Neural cell (in vitro differentiated cells): ENCODE results near the gene SH3GL2. TPM values are rescaled to one million over a fixed set of nuclear protein-coding genes. Genes with fewer than 3 reads are reported as not detected.

Experiments
- H2AFZ ChIP-seq: fragments of 200-600, 300-800 bp; sonication (generic), shearing (Covaris generic); 2 replicates; pipeline ENCODE4 v1.6.0; 2014; ENCODE audit warnings: low read depth, mild to moderate bottlenecking, antibody characterized with exemption, low read length, moderate library complexity
- H3F3A ChIP-seq: fragments of 200-600 bp; shearing (Covaris generic); 2 replicates; pipeline ENCODE4 v1.6.1; 2016; ENCODE audit warnings: mild to moderate bottlenecking, moderate library complexity, mixed read lengths, antibody characterized with exemption, low read length; ENCODE audit not compliant: insufficient read depth, poor library complexity, severe bottlenecking
- H3K27ac ChIP-seq: fragments of 200-600, 300-800 bp; sonication (generic), shearing (Covaris generic); 2 replicates; pipeline ENCODE4 v1.5.1; 2014; ENCODE audit warnings: mild to moderate bottlenecking, low read length, moderate library complexity
- H3K27me3 ChIP-seq: fragments of 300-800, 200-600 bp; sonication (generic), shearing (Covaris generic); 2 replicates; pipeline ENCODE4 v1.6.0; 2014; ENCODE audit warnings: mild to moderate bottlenecking, low read depth, low read length, moderate library complexity; ENCODE audit not compliant: insufficient read depth
- H3K36me3 ChIP-seq: fragments of 300-800, 200-600 bp; sonication (generic), shearing (Covaris generic); 2 replicates; pipeline ENCODE4 v1.5.1; 2014; ENCODE audit warnings: mild to moderate bottlenecking, antibody characterized with exemption, low read length, moderate library complexity; ENCODE audit not compliant: insufficient read depth
- H3K4me2 ChIP-seq: fragments of 300-800, 200-600 bp; sonication (generic), shearing (Covaris generic); 2 replicates; pipeline ENCODE4 v1.6.0; 2014; ENCODE audit warnings: mild to moderate bottlenecking, low read length
- H3K4me3 ChIP-seq: fragments of 300-800, 200-600 bp; sonication (generic), shearing (Covaris generic); 2 replicates; pipeline ENCODE4 v1.5.1; 2014; ENCODE audit warnings: mild to moderate bottlenecking, low read length, moderate library complexity
- H3K79me2 ChIP-seq: fragments of 200-600 bp; shearing (Covaris generic); replicated peaks from 2 replicates; pipeline ENCODE4 v1.6.0; 2014; ENCODE audit warnings: mild to moderate bottlenecking, low read length, moderate library complexity; ENCODE audit not compliant: insufficient read depth
- H3K9ac ChIP-seq: fragments of 300-800, 200-600 bp; sonication (generic), shearing (Covaris generic); 2 replicates; pipeline ENCODE4 v1.6.1; 2016; ENCODE audit warnings: mild to moderate bottlenecking, low read length, mixed read lengths
- H3K9me2 ChIP-seq: fragments of 200-600 bp; shearing (Covaris generic); 2 replicates; pipeline ENCODE4 v1.6.1; 2016; ENCODE audit warnings: mild to moderate bottlenecking, low read length, mixed read lengths; ENCODE audit not compliant: insufficient read depth
- H3K9me3 ChIP-seq: fragments of 200-600, 300-800 bp; sonication (generic), shearing (Covaris generic); 2 replicates; pipeline ENCODE4 v1.6.1; 2016; ENCODE audit warnings: mild to moderate bottlenecking, mixed run types, low read length, moderate library complexity, mixed read lengths
- H4K20me1 ChIP-seq: fragments of 200-600 bp; shearing (Covaris generic); 2 replicates; pipeline ENCODE4 v1.6.1; 2016; ENCODE audit warnings: mild to moderate bottlenecking, mixed run types; ENCODE audit not compliant: insufficient read depth
- EP300 ChIP-seq: fragments of 450-650 bp; conservative IDR thresholded peaks from 2 replicates; pipeline ENCODE4 v1.6.1; 2014; ENCODE audit warnings: antibody characterized with exemption, mild to moderate bottlenecking, moderate library complexity; ENCODE audit not compliant: poor library complexity, severe bottlenecking
- EZH2 ChIP-seq: fragments of 200-600, 300-800 bp; shearing (Covaris generic), sonication (generic); IDR thresholded peaks from 2 replicates; pipeline ENCODE4 v1.6.1; 2014; ENCODE audit warnings: antibody characterized with exemption, low read length, borderline replicate concordance, mild to moderate bottlenecking; ENCODE audit not compliant: insufficient read depth, poor library complexity, severe bottlenecking
- MXI1 ChIP-seq: fragments of 450-650 bp; conservative IDR thresholded peaks from 2 replicates; pipeline ENCODE4 v1.6.1; 2014; ENCODE audit warnings: antibody characterized with exemption, mild to moderate bottlenecking; ENCODE audit not compliant: poor library complexity, severe bottlenecking
- POLR2AphosphoS5 ChIP-seq: IDR thresholded peaks from 2 replicates; pipeline ENCODE4 v1.6.1; 2012
- RAD21 ChIP-seq: fragments of 450-650 bp; conservative IDR thresholded peaks from 2 replicates; pipeline ENCODE4 v1.6.1; 2014; ENCODE audit warnings: antibody characterized with exemption, mild to moderate bottlenecking, moderate library complexity
- SMC3 ChIP-seq: fragments of 450-650 bp; conservative IDR thresholded peaks from 2 replicates; pipeline ENCODE4 v1.6.1; 2014; ENCODE audit warnings: antibody characterized with exemption, mild to moderate bottlenecking, moderate library complexity; ENCODE audit not compliant: poor library complexity
- TAF1 ChIP-seq: IDR thresholded peaks from 2 replicates; pipeline ENCODE4 v1.6.1; 2012; ENCODE audit warnings: low read depth
- polyA plus RNA-seq: library from polyadenylated mRNA; depleted of rRNA; stranded (reverse); fragments of >200 nt; gene quantifications from 2 replicates; pipeline ENCODE4 v1.2.3, GENCODE V29; 2014
- TF ChIP-seq, protein P1 (sequence below): IDR thresholded peaks from 2 replicates; pipeline ENCODE4 v1.6.1; 2012; ENCODE audit warnings: borderline replicate concordance
- TF ChIP-seq, protein P2 (sequence below): fragments of 450-650 bp; IDR thresholded peaks from 2 replicates; pipeline ENCODE4 v1.5.1; 2014; ENCODE audit warnings: antibody characterized with exemption, mild to moderate bottlenecking, moderate library complexity; ENCODE audit not compliant: poor library complexity, severe bottlenecking

The SH3GL2 gene
- polyA plus RNA-seq, 1 donor from 2014 or later = 13.5 TPM

DNA sequence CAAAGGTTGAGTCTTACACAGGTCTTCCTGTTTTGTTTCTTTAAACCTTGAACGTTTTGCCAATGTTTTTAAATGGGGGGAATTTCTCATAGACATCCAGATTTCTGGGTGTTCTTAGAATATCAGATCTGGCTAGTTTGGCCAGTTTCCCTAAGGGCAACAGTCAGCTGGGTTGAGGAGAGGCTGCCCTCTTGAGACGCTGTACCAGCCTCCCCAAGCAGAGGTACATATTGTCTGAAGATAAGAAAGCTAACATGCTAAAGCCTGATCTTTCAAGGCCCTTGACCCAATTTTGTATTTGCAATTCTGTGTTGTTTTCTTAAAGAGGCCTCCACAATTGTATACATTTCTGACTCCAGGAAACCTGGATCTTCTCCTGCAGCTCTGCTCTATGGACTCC, 21.9 kb upstream of the SH3GL2 start:
- Histone ChIP-seq H4K20me1 (no peaks in the 10 kb centered on the region), H3K27ac (no peak overlapping the region), H3K4me2 (no peak overlapping the region), H3K9me2 (no peaks in the 10 kb centered on the region), H3K36me3 (no peaks in the 10 kb centered on the region), H3K27me3 (no peaks in the 10 kb centered on the region), H3K79me2 (no peaks in the 10 kb centered on the region), H3K9ac (no peak overlapping the region), H3K4me3 (no peak overlapping the region), H3K9me3 (no peaks in the 10 kb centered on the region), H3F3A (no peaks in the 10 kb centered on the region), H2AFZ (no peak overlapping the region)
- TF ChIP-seq, protein P1, sequence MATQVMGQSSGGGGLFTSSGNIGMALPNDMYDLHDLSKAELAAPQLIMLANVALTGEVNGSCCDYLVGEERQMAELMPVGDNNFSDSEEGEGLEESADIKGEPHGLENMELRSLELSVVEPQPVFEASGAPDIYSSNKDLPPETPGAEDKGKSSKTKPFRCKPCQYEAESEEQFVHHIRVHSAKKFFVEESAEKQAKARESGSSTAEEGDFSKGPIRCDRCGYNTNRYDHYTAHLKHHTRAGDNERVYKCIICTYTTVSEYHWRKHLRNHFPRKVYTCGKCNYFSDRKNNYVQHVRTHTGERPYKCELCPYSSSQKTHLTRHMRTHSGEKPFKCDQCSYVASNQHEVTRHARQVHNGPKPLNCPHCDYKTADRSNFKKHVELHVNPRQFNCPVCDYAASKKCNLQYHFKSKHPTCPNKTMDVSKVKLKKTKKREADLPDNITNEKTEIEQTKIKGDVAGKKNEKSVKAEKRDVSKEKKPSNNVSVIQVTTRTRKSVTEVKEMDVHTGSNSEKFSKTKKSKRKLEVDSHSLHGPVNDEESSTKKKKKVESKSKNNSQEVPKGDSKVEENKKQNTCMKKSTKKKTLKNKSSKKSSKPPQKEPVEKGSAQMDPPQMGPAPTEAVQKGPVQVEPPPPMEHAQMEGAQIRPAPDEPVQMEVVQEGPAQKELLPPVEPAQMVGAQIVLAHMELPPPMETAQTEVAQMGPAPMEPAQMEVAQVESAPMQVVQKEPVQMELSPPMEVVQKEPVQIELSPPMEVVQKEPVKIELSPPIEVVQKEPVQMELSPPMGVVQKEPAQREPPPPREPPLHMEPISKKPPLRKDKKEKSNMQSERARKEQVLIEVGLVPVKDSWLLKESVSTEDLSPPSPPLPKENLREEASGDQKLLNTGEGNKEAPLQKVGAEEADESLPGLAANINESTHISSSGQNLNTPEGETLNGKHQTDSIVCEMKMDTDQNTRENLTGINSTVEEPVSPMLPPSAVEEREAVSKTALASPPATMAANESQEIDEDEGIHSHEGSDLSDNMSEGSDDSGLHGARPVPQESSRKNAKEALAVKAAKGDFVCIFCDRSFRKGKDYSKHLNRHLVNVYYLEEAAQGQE = no peak
- TF ChIP-seq RAD21 (no peak), EP300 (no peak), MXI1 (no peak), TAF1 (no peak), EZH2 (no peak), SMC3 (no peak), POLR2AphosphoS5 (no peak)
- TF ChIP-seq, protein P2, sequence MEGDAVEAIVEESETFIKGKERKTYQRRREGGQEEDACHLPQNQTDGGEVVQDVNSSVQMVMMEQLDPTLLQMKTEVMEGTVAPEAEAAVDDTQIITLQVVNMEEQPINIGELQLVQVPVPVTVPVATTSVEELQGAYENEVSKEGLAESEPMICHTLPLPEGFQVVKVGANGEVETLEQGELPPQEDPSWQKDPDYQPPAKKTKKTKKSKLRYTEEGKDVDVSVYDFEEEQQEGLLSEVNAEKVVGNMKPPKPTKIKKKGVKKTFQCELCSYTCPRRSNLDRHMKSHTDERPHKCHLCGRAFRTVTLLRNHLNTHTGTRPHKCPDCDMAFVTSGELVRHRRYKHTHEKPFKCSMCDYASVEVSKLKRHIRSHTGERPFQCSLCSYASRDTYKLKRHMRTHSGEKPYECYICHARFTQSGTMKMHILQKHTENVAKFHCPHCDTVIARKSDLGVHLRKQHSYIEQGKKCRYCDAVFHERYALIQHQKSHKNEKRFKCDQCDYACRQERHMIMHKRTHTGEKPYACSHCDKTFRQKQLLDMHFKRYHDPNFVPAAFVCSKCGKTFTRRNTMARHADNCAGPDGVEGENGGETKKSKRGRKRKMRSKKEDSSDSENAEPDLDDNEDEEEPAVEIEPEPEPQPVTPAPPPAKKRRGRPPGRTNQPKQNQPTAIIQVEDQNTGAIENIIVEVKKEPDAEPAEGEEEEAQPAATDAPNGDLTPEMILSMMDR = no peak

DNA sequence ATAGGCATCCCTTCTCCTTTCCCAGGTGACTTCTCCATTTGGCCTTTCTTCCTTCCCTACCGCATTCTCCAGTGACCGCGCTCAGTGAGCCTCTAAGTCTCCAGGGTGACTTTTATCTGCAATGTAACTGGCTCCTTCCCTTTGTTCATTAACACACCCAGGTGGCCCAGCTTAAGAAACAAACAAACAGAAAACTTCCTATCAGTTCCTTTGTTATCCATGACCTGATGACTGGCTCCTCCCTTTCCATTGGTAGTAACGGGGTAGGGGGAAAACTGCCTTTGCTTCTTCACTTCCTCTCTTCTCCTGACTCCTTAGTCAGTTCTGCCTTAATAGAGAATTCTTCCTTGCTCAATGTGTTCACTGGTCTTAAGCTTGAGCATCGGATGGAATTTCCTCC, 7.0 kb upstream of the SH3GL2 start:
- TF ChIP-seq MXI1 (no peak), EP300 (no peak), POLR2AphosphoS5 (no peak), TAF1 (no peak), RAD21 (no peak)
- Histone ChIP-seq H3K27ac (no peak overlapping the region), H3K4me3 (no peak overlapping the region), H3K9me2 (no peaks in the 10 kb centered on the region), H3K27me3 (no peaks in the 10 kb centered on the region), H3F3A (no peaks in the 10 kb centered on the region), H3K79me2 (no peaks in the 10 kb centered on the region), H3K36me3 (no peaks in the 10 kb centered on the region), H4K20me1 (no peaks in the 10 kb centered on the region), H2AFZ (no peak overlapping the region), H3K9me3 (no peaks in the 10 kb centered on the region), H3K9ac (no peak overlapping the region), H3K4me2 (no peak overlapping the region)

DNA sequence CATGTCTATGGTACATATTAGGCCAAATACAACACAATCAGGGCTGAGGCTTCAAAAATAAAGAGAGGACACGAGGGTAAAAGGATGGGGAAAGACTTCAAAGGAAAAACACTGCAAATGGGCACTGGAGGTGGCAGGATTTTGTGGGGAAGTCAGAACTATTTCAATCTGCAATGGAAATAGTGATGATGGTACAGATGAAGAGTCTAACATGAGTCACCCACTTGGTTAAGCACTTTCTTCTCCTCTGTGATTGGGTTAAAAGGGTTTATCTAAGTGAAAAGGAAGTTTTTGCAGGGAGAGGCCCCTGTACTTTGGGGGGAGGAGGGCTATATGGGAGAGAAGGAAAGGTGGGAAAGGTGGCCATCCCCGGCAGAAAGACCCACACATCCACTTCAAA, 4.5 kb upstream of the SH3GL2 start:
- Histone ChIP-seq H3K9me2 (no peaks in the 10 kb centered on the region), H3K9me3 (no peaks in the 10 kb centered on the region), H3F3A (no peaks in the 10 kb centered on the region), H3K36me3 (no peaks in the 10 kb centered on the region), H3K9ac (no peak overlapping the region), H3K4me3 (no peak overlapping the region), H2AFZ (no peak overlapping the region), H3K4me2 (no peak overlapping the region), H4K20me1 (no peaks in the 10 kb centered on the region), H3K79me2 (no peaks in the 10 kb centered on the region), H3K27me3 (peaks cover 18% of the 10 kb centered on the region), H3K27ac (no peak overlapping the region)
- TF ChIP-seq EP300 (no peak), POLR2AphosphoS5 (no peak), SMC3 (no peak), EZH2 (no peak), MXI1 (no peak), TAF1 (no peak), RAD21 (no peak)
- TF ChIP-seq, protein P1 = no peak
- TF ChIP-seq, protein P2 = no peak
